Ovary (tissue), 3 donors: ENCODE data around the gene UGT3A1.

ENCODE experiments used
- CTCF ChIP-seq, 3 donors: fragments of 450-650 bp in 2 of 3; fragments of 200-600 bp in 1 of 3; IDR thresholded peaks; one replicate each; pipeline versions ENCODE4 v1.5.1 to v1.8.0; 2016 to 2022; ENCODE audit warnings: antibody characterized with exemption in 3 of 3, mild to moderate bottlenecking in 1 of 3
- EP300 ChIP-seq: sonication (generic); formaldehyde crosslinking; IDR thresholded peaks from one replicate; pipeline ENCODE4 v1.6.1; 2017; ENCODE audit warnings: antibody characterized with exemption
- POLR2A ChIP-seq: fragments of 450-650 bp; IDR thresholded peaks from one replicate; pipeline ENCODE4 v1.6.1; 2017; ENCODE audit warnings: antibody characterized with exemption, mild to moderate bottlenecking, moderate library complexity
- donor health status: DM: no; HTN: no; CAD: no.

GRCh38 chr5:35963381-35963843 is 27.8 kb downstream of the UGT3A1 start:
- TF ChIP-seq EP300 (no peak), POLR2A (no peak), CTCF (IDR thresholded peaks at IDR 0.05) (no peak)
